HG03442 (cell line): Measurements from ENCODE around the gene TAB2.
"Not testable (repeated sequence)": the region's sequence is repeated elsewhere in the genome, so short reads cannot be mapped to it uniquely, and the experiment has no call there.

ENCODE experiments used
- ATAC-seq: cut with Tn5 transposase; IDR thresholded peaks from one replicate; pipeline ENCODE4 v1.9.1; 2021; ENCODE audit warnings: mild to moderate bottlenecking, moderate library complexity; ENCODE audit not compliant: unreplicated experiment

TAB2 gene

DNA sequence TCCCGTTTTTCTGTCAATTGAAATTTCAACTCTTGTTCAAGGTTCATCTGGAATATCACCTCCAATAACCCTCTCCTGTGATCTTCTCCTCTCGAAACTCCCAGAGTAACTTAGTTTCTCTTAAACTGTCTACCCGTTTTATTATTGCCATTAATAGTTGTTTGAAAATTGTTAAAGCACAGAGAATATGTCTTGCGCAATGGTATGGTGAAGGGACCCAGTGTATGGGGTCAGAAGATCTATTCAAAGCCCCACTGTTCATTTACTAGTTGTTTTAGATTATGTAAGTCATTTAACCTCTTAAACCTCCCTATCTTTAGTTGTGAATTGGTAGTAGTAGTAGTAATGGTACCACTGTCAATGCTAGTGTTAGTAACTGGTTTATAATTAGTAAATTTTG is 6.2 kb upstream of the TAB2 start:
- no peak for ATAC-seq

DNA sequence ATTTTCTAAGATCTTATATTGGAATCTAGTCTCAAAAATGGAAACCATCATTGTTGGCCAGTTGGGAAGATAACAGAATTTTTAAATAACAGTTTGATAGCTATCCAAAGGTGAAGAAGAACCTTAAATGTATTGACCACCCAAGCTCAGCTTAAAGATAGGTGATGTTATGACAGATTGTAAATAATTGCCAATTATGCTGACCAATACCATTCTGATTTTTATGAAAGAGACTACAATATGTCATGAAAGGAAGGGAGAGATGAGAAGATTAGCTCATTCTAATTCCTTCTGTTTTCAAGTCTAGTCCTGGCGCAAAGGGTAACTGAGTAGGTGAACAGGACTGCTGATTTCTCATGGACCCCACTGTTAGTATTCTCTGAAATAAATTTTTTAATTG is 5.7 kb upstream of the TAB2 start:
- ATAC-seq: no peak

DNA sequence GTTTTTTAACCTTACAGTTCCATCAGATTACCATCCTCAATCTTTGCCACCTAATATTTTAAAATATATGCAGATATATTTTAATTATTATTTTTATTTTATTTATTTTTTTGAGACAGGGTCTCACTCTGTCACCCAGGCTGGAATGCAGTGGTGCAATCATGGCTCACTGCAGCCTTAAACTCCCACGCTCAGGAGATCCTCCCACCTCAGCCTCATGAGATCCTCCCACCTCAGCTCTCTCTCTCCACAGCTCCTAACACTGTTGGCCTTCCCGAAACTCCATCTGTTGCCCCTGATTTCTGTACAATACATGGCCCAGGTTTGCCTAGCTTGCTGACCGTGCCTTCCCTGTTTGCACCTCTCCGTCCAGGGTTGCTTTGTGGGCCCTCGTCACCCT is 4.4 kb upstream of the TAB2 start:
- ATAC-seq: no peak

DNA sequence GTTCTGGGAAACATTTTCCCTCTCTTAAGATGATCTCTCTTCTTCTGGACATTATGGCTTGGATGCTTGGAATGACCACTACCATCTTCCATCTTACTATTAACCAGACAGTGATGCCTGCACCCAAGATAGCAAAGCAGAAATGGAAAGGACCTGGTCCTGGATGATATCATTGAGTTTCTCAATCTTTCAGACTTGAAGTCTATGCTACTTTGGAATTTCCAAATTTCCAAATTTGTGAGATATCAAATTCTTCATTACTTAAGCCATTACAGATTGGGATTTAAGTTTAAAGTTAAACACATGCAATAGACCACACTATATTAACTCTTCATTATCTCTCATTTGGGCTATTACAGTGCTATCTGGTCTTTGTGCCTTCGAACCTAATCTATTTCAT is 3.7 kb upstream of the TAB2 start:
- ATAC-seq: no peak

DNA sequence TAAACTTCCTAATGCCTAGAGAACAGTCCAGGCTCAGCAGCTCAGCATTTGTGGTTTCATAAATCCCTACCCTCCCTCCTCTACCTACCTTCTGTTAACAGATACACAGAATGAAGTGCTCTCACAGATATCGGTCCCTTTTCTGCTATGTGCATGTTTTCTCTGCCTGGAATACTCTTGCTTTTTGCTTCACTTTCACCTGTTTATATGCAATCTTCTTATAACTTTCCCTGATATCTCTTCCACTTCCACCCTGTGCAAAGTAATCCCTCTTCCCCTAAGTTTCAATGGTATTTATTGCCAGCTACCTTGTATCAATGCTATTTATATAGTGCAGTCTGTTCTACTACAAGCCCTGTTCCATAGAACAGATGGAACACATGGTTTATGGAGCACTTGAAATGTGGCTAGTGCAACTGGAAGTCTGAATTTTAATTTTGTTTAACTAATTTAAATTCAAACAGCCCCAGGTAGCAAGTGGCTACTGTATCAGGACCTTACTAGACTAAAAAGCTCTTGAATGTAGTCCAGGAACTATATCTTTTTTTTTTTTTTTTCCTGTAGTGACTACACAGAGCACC is 3.1 kb upstream of the TAB2 start:
- ATAC-seq: no peak

DNA sequence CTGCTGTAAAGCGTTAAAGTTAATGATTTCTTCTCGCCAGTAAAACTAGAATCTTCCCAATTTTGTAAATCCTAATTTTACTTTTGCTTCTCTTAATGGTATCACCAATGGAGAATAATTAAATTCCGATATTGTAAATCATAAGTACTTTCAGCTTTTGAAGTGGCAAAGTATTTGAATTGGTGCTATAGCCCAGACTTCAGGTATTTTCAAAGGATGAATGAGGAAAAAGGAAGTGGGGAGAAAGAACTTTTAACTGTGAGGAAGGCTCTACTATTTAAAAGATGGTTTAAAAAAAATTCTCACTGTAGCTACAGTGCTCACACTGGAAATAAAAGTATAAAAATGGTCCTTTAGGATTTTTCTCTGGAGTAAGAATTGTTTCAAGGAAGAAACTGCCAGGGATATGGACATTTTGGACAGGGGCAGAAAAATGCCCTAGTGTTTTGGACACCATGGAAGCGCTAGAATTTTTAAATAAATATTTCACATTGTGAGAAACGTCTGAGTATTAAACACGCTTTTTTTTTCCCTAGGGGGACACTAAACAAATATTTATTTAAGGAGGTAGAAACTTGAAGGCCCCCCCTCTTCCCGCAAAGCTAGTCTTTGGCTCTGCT is 1.3 kb upstream of the TAB2 start:
- no peak for ATAC-seq

DNA sequence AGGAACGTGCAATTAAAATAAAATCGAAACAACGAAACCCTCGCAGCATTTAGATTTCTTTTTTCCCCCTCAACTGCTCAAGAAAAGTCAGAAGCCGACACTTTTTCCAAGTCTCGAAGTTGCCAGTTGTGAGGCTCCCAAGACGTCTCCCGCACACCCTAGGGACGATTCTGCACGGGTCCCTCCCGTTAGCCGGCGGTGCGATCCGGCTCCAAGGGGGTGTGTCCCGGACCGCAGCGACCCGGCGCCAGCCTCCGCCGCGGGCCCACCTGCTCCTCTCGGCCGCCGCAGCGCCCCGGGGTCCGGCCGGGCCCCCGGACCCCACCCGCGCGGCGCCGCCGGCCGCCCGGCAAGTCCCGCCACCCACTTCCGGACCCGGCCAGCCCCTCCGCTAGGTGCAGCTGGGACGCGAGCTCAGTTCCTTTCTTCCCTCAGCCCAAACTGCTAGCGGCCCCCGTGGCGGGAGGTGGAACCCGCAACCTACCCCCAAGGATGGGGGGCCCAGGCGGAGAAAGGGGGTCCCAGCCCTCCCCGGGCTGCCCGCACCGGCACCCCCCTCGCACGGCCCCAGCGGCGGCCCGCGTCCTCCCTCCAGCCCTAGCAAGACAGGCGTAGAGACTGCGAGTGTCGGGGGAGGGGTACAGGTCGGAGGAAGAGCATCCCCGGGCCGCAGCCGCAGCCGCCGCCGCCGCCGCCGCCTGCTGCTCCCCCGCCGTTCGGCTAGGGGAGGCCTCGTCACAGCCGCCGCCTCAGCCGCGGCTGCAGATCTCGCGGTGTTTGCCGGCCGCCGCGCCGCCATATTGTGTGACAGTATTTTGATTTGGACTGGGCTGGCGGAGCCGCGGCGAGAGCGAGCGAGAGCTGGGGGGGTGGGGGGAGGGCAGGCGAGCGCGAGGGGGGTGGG is 520 bp upstream of the TAB2 start:
- ATAC-seq: peak; percentile 75

DNA sequence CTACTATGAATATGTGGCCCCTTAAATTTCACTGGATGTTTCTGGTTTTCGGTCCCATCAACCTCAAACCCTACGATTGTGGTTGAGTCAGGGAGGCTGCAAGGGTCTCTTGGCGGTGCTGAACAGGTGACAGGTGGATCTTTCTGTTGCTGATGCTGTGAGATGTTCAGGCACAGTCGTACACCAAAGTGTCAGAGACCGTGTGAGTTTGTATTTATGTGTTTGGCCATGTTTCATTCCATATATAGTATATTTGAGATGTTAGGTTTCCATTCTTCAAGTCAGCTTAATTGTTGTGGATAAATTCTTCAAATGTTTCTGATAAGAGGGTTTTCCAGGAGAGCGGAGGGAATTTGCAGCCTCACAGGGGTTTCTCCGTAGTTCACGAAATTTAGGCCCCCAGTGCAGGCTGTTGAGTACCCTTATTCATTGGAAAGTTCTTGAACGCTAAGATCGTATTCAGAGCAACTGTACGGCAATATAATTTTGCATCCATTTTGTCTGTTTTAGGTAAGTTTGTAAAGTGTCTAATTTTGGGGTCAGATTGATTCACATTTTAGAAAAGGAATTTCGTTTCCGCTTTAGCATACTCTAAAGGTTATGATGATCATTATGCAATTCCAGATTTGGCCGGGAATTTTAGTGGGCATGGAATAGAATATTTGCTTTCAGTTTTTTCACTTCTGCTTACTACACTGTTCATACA is 1.2 kb downstream of the TAB2 start:
- peak; percentile 18 for ATAC-seq

DNA sequence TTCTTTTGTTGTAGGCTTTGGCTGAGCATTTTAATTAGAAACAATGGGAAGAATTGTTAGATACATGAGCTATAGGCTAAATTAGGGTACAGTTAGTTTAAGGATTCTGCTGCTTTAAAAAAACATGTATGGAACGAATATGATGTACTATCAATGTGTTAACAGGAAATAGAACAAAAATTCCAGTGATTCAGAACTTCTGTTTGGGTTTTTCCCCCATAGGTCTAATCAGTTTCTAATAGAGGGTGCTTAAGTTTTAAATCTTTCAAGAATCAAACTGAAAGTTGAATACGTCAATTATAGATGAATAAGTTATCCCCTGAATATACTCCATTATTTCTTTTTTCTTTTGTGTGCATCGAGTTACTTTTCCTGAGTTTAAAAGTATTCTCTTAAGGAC is 1.9 kb downstream of the TAB2 start:
- ATAC-seq: no peak

DNA sequence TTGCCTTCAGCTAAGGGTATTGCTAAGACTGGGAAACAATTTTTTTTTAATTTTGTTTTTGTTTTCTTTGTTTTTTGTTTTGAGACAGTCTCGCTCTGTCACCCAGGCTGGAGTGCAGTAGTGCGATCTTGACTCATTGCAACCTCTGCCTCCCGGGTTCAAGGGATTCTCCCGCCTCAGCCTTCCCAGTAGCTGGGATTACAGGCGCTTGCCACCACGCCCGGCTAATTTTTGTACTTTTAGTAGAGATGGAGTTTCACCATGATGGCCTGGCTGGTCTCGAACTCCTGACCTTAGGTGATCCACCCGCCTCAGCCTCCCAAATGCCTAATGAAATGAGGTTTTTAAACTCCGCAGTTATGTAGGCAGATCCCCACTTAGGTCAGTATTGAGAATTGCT is 2.5 kb downstream of the TAB2 start:
- not testable (repeated sequence) for ATAC-seq

DNA sequence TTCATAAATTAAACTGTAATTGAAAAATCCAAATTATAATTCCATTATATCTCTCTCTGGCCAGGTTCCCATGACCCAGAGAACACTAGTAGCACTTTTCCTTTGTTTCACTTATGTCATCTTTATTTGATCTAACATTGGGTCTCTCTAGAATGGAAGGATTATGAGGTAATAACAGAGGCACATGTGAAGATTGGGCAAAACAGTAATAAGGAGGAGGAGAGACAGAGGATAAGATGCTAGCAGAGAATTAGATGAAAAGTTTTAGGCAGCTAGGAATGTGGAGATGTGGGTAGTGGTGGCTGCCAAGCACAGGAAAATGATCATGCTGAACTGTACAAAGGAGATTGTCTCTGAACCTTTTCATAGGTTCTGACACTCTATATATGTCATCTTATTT is 3.3 kb downstream of the TAB2 start:
- ATAC-seq: no peak

DNA sequence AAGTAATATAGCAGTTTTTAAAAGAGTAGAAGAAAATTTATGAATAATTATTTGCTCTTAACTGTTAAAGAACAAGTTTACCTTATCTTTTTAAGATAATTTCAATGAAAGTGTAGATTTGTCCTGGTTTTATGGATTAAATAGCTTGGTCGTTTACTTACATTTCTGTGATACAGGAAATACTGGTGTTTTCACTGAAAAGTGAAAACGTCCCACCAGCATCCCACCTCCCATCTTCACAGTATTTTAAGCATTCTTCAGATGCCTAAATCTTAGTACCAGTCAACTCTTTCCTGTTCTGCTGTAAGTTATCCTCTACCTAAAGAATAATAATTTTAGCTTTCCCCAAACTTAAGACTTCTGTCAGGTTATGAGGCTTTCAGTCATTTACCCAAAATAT is 5.8 kb downstream of the TAB2 start:
- no peak for ATAC-seq

DNA sequence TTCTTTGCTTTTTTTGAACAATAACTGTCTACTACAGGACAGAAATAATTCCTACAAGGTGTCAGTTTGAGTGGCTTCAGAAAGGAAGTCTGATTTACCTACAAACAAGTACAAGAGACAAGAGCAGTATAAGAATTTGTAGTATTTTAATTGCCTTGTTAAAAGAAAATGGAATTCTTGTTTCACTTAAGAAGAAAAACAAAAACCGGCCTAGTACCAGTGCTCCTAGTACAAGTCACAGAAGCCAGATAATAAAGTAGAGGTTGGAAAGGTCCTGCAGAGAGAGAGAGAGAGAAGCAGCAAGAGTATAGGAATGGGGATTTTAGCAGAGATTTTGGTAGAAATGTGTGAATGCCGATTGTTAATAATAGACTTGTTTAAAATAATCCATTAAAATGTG is 6.4 kb downstream of the TAB2 start:
- no peak for ATAC-seq

DNA sequence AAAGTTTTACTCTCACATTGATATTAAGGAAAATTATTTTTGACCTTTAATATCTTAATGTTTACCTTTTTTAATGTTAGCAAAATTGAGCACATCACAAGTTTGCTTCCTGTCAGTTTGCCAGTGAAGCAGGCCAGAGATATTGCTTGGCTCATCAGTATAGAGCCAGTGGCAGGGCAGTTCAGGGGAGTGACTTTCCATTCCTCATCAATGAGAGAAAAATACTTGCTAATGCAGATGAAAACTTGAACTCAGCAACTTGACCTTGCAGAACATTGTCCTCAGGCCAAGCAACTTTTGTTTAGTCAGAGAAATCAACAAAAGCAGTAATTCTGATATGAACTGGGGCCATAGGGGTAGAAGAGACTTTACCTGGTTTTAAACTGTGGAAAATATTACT is 6.9 kb downstream of the TAB2 start:
- ATAC-seq: no peak

DNA sequence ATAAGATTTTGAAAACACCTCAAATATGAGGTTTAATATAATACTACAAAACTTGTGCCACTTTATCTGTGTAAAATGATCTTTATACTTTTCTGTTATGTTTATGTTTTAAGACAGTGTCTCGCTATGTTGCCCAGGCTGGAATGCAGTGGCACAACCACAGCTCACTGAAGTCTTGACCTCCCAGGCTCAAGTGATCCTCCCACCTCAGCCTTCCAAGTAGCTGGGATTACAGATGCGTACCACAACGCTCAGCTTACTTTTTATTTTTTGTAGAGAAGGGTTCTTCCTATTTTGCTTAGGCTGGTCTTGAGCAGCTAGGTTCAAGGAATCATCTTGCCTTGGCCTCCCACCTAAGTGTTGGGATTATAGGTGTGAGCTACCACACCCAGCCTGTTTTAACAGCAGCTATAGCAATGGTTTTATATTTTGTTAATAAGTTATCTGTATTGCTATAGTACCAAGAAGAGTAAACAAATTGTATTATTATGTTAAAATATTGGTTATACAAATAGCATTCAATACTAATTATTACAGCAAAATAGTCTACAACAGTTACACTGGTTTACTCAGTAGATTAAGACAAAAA is 8.2 kb downstream of the TAB2 start:
- ATAC-seq: no peak

DNA sequence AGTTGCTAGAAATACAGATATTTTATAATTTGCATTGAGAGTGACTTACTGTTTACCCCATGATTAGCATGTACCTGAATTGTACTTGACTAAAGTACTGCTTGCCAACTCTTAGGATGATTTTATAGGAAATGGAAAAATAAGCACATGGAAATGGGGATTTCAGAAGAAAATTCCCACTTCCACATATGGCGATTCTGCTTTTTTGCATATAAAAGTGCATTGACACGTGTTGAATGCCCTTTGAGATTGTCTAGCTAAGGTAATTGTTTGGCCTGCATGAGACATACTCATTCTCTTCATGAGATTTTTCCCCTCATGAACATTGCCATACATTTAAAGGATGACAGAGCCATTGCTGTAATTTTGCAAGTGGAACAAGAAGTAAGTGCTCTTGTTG is 10.1 kb downstream of the TAB2 start:
- no peak for ATAC-seq

DNA sequence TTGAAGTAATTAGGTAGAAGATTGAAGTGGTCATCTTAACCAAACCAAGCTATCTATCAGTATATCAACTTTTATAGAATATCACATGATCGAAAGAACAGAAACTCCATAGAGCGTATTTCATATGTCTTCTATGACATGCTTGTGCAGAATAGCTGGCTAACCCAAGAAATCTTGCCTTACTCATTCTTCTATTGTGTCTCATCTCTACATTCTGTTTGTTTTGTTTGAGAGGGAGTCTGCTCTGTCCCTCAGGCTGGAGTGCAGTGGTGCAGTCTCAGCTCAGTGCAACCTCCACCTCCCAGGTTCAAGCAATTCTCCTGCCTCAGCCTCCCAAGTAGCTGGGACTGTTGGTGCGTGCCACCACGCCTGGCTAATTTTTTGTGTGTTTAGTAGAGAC is 10.6 kb downstream of the TAB2 start:
- no peak for ATAC-seq

DNA sequence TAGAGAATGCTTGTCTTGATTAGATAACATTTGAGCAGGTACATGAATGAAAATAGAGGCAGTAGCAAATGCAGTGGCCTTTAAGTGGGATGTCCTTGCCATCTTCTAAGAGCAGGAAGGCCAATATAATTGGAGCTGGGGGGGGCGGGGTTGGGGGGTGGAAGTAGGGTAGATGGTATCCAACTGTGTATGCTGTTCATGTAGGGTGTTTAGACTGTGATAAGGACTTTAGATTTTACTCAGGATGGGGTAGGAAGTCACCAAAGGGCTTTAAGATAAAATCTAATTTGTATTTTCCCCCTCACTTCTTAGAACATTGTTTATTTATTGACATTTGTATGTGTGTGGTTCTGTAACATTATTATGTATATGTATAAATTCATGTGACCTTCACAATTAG is 12.0 kb downstream of the TAB2 start:
- ATAC-seq: no peak

DNA sequence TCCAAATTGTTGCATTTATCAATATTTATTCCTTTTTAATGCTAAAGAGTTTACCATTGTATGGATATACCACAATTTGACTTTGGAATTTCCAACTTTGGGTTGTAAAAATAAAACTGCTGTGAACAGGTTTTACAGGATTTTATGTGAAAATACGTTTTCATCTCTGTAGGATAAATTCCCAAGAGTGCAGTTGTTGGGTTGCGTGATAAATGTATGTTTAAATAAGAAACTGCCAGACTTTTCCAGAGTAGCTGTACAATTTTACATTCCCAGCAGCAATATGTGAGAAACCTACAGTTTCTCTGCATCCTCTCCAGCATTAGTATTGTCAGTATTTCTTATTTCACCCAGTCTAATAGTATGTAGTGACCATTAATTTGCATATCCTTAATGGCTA is 12.6 kb downstream of the TAB2 start:
- ATAC-seq: no peak

DNA sequence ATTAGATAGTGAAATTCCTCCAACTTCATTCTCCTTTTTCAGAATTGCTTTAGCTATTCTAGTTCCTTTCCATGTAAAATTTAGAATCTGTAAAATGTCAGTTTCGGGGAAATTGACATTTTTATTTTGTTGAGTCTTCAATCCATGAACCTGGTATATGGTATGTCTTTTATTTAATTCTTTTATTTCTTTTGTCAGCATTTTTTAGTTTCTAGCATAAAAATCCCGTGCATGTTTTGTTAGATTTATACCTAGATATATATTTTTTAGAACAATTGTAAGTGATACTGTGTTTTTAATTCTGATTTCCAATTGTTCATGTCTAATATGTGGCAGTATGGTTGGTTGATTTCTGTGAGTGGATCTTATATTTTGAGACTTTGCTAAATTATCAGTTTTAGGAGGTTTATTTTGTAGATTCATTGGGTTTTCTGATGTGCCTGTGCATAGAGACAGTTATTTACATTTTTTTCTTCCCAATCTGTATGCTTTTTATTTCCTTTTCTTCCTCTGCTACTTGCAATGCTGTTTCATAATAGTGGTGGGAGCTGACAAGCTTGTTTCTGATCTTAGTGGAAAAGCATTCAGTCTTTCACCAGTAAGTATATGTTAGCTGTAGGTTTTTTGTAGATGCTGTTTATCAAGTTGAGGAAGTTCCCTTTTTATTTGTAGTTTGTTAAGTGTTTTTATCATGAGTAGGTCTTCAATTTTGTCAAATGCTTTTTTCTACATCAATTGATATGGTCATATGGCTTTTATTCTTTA is 13.7 kb downstream of the TAB2 start:
- ATAC-seq: no peak

DNA sequence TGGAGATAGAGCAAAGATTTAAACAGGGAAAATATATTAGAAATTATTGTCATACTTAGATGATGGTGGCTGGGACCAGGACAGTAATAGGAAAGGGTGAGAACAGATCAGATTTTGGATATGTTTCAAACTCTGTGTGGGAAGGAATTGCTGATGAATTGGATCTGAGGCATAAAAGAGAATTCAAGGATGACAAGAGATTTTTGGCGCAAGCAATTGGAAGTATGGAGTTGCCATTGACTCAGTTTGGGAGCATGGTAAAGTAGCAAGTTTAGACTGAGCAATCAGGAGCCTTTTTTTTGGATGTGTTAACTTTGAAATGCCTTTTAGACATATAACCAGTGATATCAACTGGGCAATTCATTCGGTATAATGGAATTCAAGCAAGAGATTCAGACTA is 14.4 kb downstream of the TAB2 start:
- ATAC-seq: no peak
